ENCODE results near the gene HSFX3.
"Not testable (repeated sequence)": the region's sequence is repeated elsewhere in the genome, so short reads cannot be mapped to it uniquely, and the experiment has no call there.

- not testable (repeated sequence) for TF ChIP-seq CTCF (IDR thresholded peaks at IDR 0.05; ENCODE audit: borderline replicate concordance, extremely low read depth, low read length, poor library complexity, severe bottlenecking); EZH2 (IDR thresholded peaks at IDR 0.05; ENCODE audit: borderline replicate concordance, low read depth, low read length, severe bottlenecking)
Observed at GRCh38 chrX:149585631-149586030, 35.9 kb upstream of the HSFX3 start.

All from DND-41 (cell line).